OCI-LY3 (cell line): Measurements from ENCODE around the gene KCNAB1.
"Not testable (repeated sequence)": the region's sequence is repeated elsewhere in the genome, so short reads cannot be mapped to it uniquely, and the experiment has no call there.

Experiments
- H2AFZ ChIP-seq: fragments of 200-600, 300-600 bp; shearing (Covaris generic); 2 replicates; pipeline ENCODE4 v1.6.0; 2014; ENCODE audit warnings: antibody characterized with exemption, low read depth, low read length
- H3K27ac ChIP-seq: fragments of 200-600, 300-600 bp; sonication (generic); 2 replicates; pipeline ENCODE4 v1.5.1; 2014; ENCODE audit warnings: mild to moderate bottlenecking, low read length, moderate library complexity, mixed read lengths
- H3K27me3 ChIP-seq: fragments of 200-600, 300-600 bp; sonication (generic); 2 replicates; pipeline ENCODE4 v1.6.1; 2014; ENCODE audit warnings: low read depth, low read length, mixed read lengths
- H3K36me3 ChIP-seq: fragments of 200-600, 300-600 bp; sonication (generic); replicated peaks from 2 replicates; pipeline ENCODE3; 2014; ENCODE audit warnings: low read depth, low read length, mixed read lengths
- H3K4me1 ChIP-seq: fragments of 300-600, 200-600 bp; sonication (generic); 2 replicates; pipeline ENCODE4 v1.6.1; 2014; ENCODE audit warnings: low read length, mixed read lengths
- H3K4me2 ChIP-seq: fragments of 200-600, 300-600 bp; sonication (generic); 2 replicates; pipeline ENCODE4 v1.6.1; 2014; ENCODE audit warnings: low read length, mixed read lengths
- H3K4me3 ChIP-seq: fragments of 300-600, 200-600 bp; sonication (generic); 2 replicates; pipeline ENCODE4 v1.5.1; 2014; ENCODE audit warnings: antibody characterized with exemption, mild to moderate bottlenecking, low read length, moderate library complexity
- H3K79me2 ChIP-seq: fragments of 300-600, 200-600 bp; shearing (Covaris generic); 2 replicates; pipeline ENCODE4 v1.6.1; 2014; ENCODE audit warnings: mild to moderate bottlenecking, low read length, mixed read lengths
- H3K9ac ChIP-seq: fragments of 300-600, 200-600 bp; shearing (Covaris generic); 2 replicates; pipeline ENCODE4 v1.6.0; 2014; ENCODE audit warnings: mild to moderate bottlenecking, low read length, moderate library complexity
- H3K9me3 ChIP-seq: fragments of 200-600, 300-600 bp; shearing (Covaris generic); 2 replicates; pipeline ENCODE4 v1.6.1; 2014; ENCODE audit warnings: low read length, mixed read lengths; ENCODE audit not compliant: insufficient read depth
- H4K20me1 ChIP-seq: fragments of 200-600, 300-600 bp; sonication (generic); 2 replicates; pipeline ENCODE4 v1.6.1; 2016; ENCODE audit warnings: low read length, mixed read lengths; ENCODE audit not compliant: insufficient read depth
- CTCF ChIP-seq: fragments of 200-600, 300-600 bp; sonication (generic); IDR thresholded peaks from 2 replicates; pipeline ENCODE4 v1.5.1; 2014; ENCODE audit warnings: antibody characterized with exemption, low read length, low read depth
- EZH2phosphoT487 ChIP-seq: fragments of 200-600 bp; shearing (Covaris generic); IDR thresholded peaks from 2 replicates; pipeline ENCODE4 v1.6.1; 2018; ENCODE audit warnings: antibody characterized with exemption, mixed run types, low read depth

KCNAB1 gene

GRCh38 chr3:156093964-156094363 is 26.4 kb upstream of the KCNAB1 start:
- Histone ChIP-seq H3K4me2 (no peak overlapping the region), H4K20me1 (no peaks in the 10 kb centered on the region), H3K4me1 (peaks cover 6% of the 10 kb centered on the region), H2AFZ (no peak overlapping the region), H3K36me3 (no peaks in the 10 kb centered on the region), H3K4me3 (no peak overlapping the region), H3K27ac (no peak overlapping the region), H3K9ac (no peak overlapping the region), H3K27me3 (no peaks in the 10 kb centered on the region), H3K9me3 (no peaks in the 10 kb centered on the region), H3K79me2 (no peaks in the 10 kb centered on the region)
- TF ChIP-seq CTCF = no peak
- TF ChIP-seq EZH2phosphoT487 = no peak

GRCh38 chr3:156094391-156094790 is 26.0 kb upstream of the KCNAB1 start:
- H2AFZ ChIP-seq = no peak overlapping the region

GRCh38 chr3:156095652-156096051 is 24.7 kb upstream of the KCNAB1 start:
- H2AFZ ChIP-seq, H3K27ac ChIP-seq, H3K27me3 ChIP-seq, H3K36me3 ChIP-seq, H4K20me1 ChIP-seq, H3K9me3 ChIP-seq, H3K4me2 ChIP-seq, H3K4me1 ChIP-seq, H3K4me3 ChIP-seq, H3K79me2 ChIP-seq, H3K9ac ChIP-seq: not testable (repeated sequence)

More at GRCh38 chr3:156094391-156094790, 26.0 kb upstream of the KCNAB1 start:
- Histone ChIP-seq H3K9me3 (no peaks in the 10 kb centered on the region), H3K4me1 (peaks cover 6% of the 10 kb centered on the region), H3K9ac (no peak overlapping the region), H3K79me2 (no peaks in the 10 kb centered on the region), H3K4me2 (no peak overlapping the region), H3K36me3 (no peaks in the 10 kb centered on the region), H3K4me3 (no peak overlapping the region), H4K20me1 (no peaks in the 10 kb centered on the region), H3K27me3 (no peaks in the 10 kb centered on the region), H3K27ac (no peak overlapping the region)
- TF ChIP-seq CTCF = no peak
- TF ChIP-seq EZH2phosphoT487 = no peak

GRCh38 chr3:156098437-156099035 is 21.8 kb upstream of the KCNAB1 start:
- H3K4me2 ChIP-seq = no peak overlapping the region
- no peaks in the 10 kb centered on the region for H3K79me2 ChIP-seq
- no peak overlapping the region for H3K4me3 ChIP-seq
- H3K9ac ChIP-seq = no peak overlapping the region
- H3K27ac ChIP-seq = no peak overlapping the region
- H4K20me1 ChIP-seq = no peaks in the 10 kb centered on the region
- no peaks in the 10 kb centered on the region for H3K9me3 ChIP-seq
- H3K27me3 ChIP-seq = no peaks in the 10 kb centered on the region
- H3K36me3 ChIP-seq = no peaks in the 10 kb centered on the region
- H2AFZ ChIP-seq = no peak overlapping the region
- TF ChIP-seq EZH2phosphoT487 = no peak
- TF ChIP-seq CTCF = no peak
- peaks cover 6% of the 10 kb centered on the region for H3K4me1 ChIP-seq

- H2AFZ ChIP-seq, H4K20me1 ChIP-seq, H3K79me2 ChIP-seq, H3K4me1 ChIP-seq, H3K36me3 ChIP-seq, H3K9me3 ChIP-seq, H3K9ac ChIP-seq, H3K4me2 ChIP-seq, H3K27ac ChIP-seq, H3K4me3 ChIP-seq, H3K27me3 ChIP-seq: not testable (repeated sequence)
Measured at GRCh38 chr3:156099348-156099747, 21.0 kb upstream of the KCNAB1 start.

- H4K20me1 ChIP-seq = not testable (repeated sequence)
Measured at GRCh38 chr3:156099984-156100383, 20.4 kb upstream of the KCNAB1 start.

More at GRCh38 chr3:156099984-156100383, 20.4 kb upstream of the KCNAB1 start:
- H3K27me3 ChIP-seq, H3K27ac ChIP-seq, H3K4me2 ChIP-seq, H2AFZ ChIP-seq, H3K4me3 ChIP-seq, H3K9ac ChIP-seq, H3K9me3 ChIP-seq, H3K79me2 ChIP-seq, H3K36me3 ChIP-seq, H3K4me1 ChIP-seq: not testable (repeated sequence)
